ENCODE measurements around the gene WIPI1. TPM values are rescaled to one million over a fixed set of nuclear protein-coding genes. Genes with fewer than 3 reads are reported as not detected.

The WIPI1 gene
- total and polyA plus RNA-seq, 9 of the 15 experiments (the other 6 are each of a cell fraction or from before 2014, with no cell fraction given) = 3.7 to 23.5 (median 11.8) TPM

- Histone ChIP-seq H3K79me2 (ENCODE audit: control insufficient read depth, insufficient read depth, low read length) (no peaks in the 10 kb centered on the region), H3K27me3 (ENCODE audit: control insufficient read depth in 2 of 2, insufficient read depth in 2 of 2, low read length in 2 of 2) (peaks cover 10 to 27% of the 10 kb centered on the region in 2 experiments), H3K4me3 (no peak overlapping the region), H3K4me2 (ENCODE audit: insufficient read depth, low read length) (no peak overlapping the region), H4K20me1 (replicated peaks; ENCODE audit: control insufficient read depth, insufficient read depth, low read length) (0 out of 2 replicates have a peak, but pooled peaks cover 5% of the 10 kb centered on the region), H3K9me3 (replicated peaks; ENCODE audit: control insufficient read depth, insufficient read depth, low read depth, low read length) (no peaks in the 10 kb centered on the region), H3K9me1 (ENCODE audit: control insufficient read depth, insufficient read depth, low read length) (no peaks in the 10 kb centered on the region), H3K9ac (ENCODE audit: insufficient read depth in 1 of 2, low read depth in 2 of 2, low read length in 2 of 2) (no peak overlapping the region), H3K4me1 (replicated peaks in 1 of 2; ENCODE audit: control insufficient read depth in 2 of 2, insufficient read depth in 2 of 2, low read length in 2 of 2) (no peaks in the 10 kb centered on the region; a peak in 1 of 5 replicates), H2AFZ (ENCODE audit: low read depth, low read length) (no peak overlapping the region), H3K27ac (ENCODE audit: extremely low read depth, low read depth, low read length) (no peak overlapping the region), H3K36me3 (ENCODE audit: control insufficient read depth, insufficient read depth, low read length) (no peaks in the 10 kb centered on the region)
- 24% methylated on average over 8 of the region's 8 CpGs for WGBS (ENCODE audit: insufficient coverage, low coverage, missing lambda C conversion rate)
- ATAC-seq (no peak), DNase-seq (ENCODE audit: extremely low read depth in 1 of 4, low spot score in 3 of 4) (no peak), FAIRE-seq (no peak)
- ChIA-PET POLR2A (interaction anchor here (0.5 kb wide), 1 partner anchor 175 kb away, joined by 3 read pairs; the partner anchor contains the start of gene AMZ2), CTCF (ENCODE audit: low intra/inter-chr PET ratio) (interaction anchor here (0.7 kb wide), 1 partner anchor 10 kb away, joined by 3 read pairs; no protein-coding TSS in a partner anchor)
- intact Hi-C loops (cut with micrococcal nuclease) = no loop called here
- BruUV-seq (replicated peaks) = no TSS peak
- TF ChIP-seq, protein P1, sequence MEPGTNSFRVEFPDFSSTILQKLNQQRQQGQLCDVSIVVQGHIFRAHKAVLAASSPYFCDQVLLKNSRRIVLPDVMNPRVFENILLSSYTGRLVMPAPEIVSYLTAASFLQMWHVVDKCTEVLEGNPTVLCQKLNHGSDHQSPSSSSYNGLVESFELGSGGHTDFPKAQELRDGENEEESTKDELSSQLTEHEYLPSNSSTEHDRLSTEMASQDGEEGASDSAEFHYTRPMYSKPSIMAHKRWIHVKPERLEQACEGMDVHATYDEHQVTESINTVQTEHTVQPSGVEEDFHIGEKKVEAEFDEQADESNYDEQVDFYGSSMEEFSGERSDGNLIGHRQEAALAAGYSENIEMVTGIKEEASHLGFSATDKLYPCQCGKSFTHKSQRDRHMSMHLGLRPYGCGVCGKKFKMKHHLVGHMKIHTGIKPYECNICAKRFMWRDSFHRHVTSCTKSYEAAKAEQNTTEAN (CRISPR knock-in tag; IDR thresholded peaks at IDR 0.05) = no peak
- TF ChIP-seq ID3 (CRISPR knock-in tag; IDR thresholded peaks at IDR 0.05) = no peak
- no peak for TF ChIP-seq ID3 (tag; IDR thresholded peaks at IDR 0.05)
- TF ChIP-seq BCLAF1 (IDR thresholded peaks at IDR 0.05; ENCODE audit: borderline replicate concordance in 1 of 2, control insufficient read depth in 1 of 2, low read depth in 2 of 2, low read length in 1 of 2) = no peak
- no peak for TF ChIP-seq LEF1 (IDR thresholded peaks at IDR 0.05)
- TF ChIP-seq, protein P2, sequence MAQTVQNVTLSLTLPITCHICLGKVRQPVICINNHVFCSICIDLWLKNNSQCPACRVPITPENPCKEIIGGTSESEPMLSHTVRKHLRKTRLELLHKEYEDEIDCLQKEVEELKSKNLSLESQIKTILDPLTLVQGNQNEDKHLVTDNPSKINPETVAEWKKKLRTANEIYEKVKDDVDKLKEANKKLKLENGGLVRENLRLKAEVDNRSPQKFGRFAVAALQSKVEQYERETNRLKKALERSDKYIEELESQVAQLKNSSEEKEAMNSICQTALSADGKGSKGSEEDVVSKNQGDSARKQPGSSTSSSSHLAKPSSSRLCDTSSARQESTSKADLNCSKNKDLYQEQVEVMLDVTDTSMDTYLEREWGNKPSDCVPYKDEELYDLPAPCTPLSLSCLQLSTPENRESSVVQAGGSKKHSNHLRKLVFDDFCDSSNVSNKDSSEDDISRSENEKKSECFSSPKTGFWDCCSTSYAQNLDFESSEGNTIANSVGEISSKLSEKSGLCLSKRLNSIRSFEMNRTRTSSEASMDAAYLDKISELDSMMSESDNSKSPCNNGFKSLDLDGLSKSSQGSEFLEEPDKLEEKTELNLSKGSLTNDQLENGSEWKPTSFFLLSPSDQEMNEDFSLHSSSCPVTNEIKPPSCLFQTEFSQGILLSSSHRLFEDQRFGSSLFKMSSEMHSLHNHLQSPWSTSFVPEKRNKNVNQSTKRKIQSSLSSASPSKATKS (CRISPR knock-in tag; IDR thresholded peaks at IDR 0.05) = no peak
- in situ Hi-C loops (cut with MboI) = no loop called here
These were observed 34.5 kb downstream of the WIPI1 start for GRCh38 chr17:68422821-68423220.

Measured in K562 (cell line).